ENCODE data around the gene CES2.

The CES2 gene

GRCh38 chr16:66903544-66904427 lies 31.5 kb upstream of the CES2 start:
- DNase-seq: no peak

GRCh38 chr16:66904428-66904845 lies 30.9 kb upstream of the CES2 start:
- DNase-seq: no peak

GRCh38 chr16:66904846-66905632 lies 30.3 kb upstream of the CES2 start:
- DNase-seq: no peak

- no peak for DNase-seq
Measured at GRCh38 chr16:66905633-66906539, 29.4 kb upstream of the CES2 start.

- no peak for DNase-seq
Measured at GRCh38 chr16:66906916-66907836, 28.1 kb upstream of the CES2 start.

GRCh38 chr16:66908116-66908515 lies 27.2 kb upstream of the CES2 start:
- DNase-seq: no peak

GRCh38 chr16:66908762-66909559 lies 26.4 kb upstream of the CES2 start:
- no peak for DNase-seq

- DNase-seq: no peak
Measured at GRCh38 chr16:66910175-66910940, 25.0 kb upstream of the CES2 start.

- DNase-seq: no peak
Measured at GRCh38 chr16:66911112-66911511, 24.2 kb upstream of the CES2 start.

- no peak for DNase-seq
Measured at GRCh38 chr16:66911801-66912200, 23.5 kb upstream of the CES2 start.

GRCh38 chr16:66913081-66913480 lies 22.2 kb upstream of the CES2 start:
- no peak for DNase-seq

GRCh38 chr16:66913711-66914110 lies 21.6 kb upstream of the CES2 start:
- no peak for DNase-seq

GRCh38 chr16:66914541-66914940 lies 20.8 kb upstream of the CES2 start:
- DNase-seq: no peak

- DNase-seq: no peak
Measured at GRCh38 chr16:66915041-66915440, 20.3 kb upstream of the CES2 start.

- DNase-seq: no peak
Measured at GRCh38 chr16:66916518-66916917, 18.8 kb upstream of the CES2 start.

- no peak for DNase-seq
Measured at GRCh38 chr16:66917741-66918140, 17.6 kb upstream of the CES2 start.

GRCh38 chr16:66918355-66918754 lies 17.0 kb upstream of the CES2 start:
- DNase-seq: no peak

- DNase-seq: no peak
Measured at GRCh38 chr16:66918803-66919568, 16.3 kb upstream of the CES2 start, which contains the start of gene CDH16. CDH16 (minus strand) TSS chr16:66918885; CDS start chr16:66918065, 820 bp downstream.

Measured in NK-92 treated with Interleukin-12 subunit alpha and Interleukin-12 subunit beta, amount 100 ng/mL, for 24 hours (cell line).